ENCODE measurements around the gene SYCP2. TPM values are rescaled to one million over a fixed set of nuclear protein-coding genes. Genes with fewer than 3 reads are reported as not detected.
A peak's percentile ranks its signal among the peaks of the same experiment; 100 is the strongest.

Gene SYCP2
- polyA plus RNA-seq, 1 experiment, result 0.24 TPM

DNA sequence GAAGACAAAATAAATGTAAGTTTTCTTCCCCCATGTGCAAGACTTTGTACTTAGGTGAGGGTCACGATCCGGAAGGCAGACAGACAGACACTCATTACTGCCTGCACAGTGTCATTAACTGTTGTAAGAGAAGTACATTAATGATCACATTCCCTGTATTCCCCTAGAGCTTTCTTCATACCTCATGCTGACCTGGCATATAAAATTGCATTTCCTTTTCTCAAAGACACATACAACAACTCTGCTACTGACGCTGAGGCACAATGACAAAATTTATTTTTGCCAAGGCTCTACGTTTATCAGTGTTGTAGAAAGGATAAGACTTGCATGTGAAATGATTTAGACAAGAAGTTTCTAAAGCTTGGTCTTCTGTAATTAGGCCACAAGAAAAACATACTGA is 3.0 kb upstream of the SYCP2 start:
- Histone ChIP-seq H3K27me3 (ENCODE audit: control insufficient read depth, insufficient read depth, low read length) (no peaks in the 10 kb centered on the region), H3K27ac (ENCODE audit: low read depth, low read length) (no peak overlapping the region), H3K4me3 (ENCODE audit: low read depth, low read length) (no peak overlapping the region), H3K9me3 (ENCODE audit: control insufficient read depth, insufficient read depth, low read length) (peaks cover 13% of the 10 kb centered on the region; the same call in 1 of the 2 replicates)
- DNase-seq (ENCODE audit: low read depth, low spot score), result no peak
- ChIA-PET POLR2A (no interaction called here), CTCF (interaction anchor here (1.0 to 1.4 kb wide), 3 partner anchors 16 to 275 kb away, joined by 3 to 4 read pairs (median 3); no protein-coding TSS in a partner anchor)
- TF ChIP-seq, protein P1, sequence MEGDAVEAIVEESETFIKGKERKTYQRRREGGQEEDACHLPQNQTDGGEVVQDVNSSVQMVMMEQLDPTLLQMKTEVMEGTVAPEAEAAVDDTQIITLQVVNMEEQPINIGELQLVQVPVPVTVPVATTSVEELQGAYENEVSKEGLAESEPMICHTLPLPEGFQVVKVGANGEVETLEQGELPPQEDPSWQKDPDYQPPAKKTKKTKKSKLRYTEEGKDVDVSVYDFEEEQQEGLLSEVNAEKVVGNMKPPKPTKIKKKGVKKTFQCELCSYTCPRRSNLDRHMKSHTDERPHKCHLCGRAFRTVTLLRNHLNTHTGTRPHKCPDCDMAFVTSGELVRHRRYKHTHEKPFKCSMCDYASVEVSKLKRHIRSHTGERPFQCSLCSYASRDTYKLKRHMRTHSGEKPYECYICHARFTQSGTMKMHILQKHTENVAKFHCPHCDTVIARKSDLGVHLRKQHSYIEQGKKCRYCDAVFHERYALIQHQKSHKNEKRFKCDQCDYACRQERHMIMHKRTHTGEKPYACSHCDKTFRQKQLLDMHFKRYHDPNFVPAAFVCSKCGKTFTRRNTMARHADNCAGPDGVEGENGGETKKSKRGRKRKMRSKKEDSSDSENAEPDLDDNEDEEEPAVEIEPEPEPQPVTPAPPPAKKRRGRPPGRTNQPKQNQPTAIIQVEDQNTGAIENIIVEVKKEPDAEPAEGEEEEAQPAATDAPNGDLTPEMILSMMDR (IDR thresholded peaks at IDR 0.05; ENCODE audit: low read depth, low read length), result no peak

DNA sequence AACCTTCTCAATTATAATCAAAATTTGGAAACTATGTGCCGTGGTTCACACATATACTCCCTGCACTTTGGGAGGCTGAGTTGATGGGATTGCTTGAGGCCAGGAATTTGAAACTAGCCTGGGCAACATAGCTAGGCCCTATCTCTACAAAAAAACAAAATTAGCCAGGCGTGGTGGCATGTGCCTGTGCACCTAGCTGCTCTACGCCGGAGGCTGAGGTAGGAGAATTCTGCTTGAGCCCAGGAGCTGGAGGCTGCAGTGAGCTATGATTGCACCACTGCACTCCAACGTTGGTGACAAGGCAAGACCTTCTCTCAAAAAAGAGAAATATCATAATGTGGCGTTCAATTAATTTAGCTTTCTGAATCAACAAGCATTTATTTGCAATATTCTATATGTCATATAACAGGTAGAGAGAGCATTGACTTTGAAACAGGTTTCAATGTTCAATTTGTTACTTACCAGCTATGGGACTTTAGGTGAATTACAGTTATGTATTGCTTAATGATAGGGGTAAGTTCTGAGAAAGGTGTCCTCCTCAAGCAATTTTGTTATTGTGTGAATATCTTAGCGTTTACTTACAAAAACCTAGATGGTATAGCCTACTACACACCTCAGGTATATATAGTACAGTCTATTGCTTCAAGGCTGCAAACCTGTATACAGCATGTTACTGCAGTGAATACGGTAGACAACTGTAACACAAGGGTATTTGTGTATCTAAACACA is 2.2 kb upstream of the SYCP2 start:
- TF ChIP-seq, protein P1 (IDR thresholded peaks at IDR 0.05; ENCODE audit: low read depth, low read length), result no peak
- Histone ChIP-seq H3K4me3 (ENCODE audit: low read depth, low read length) (no peak overlapping the region), H3K27me3 (ENCODE audit: control insufficient read depth, insufficient read depth, low read length) (no peaks in the 10 kb centered on the region), H3K9me3 (ENCODE audit: control insufficient read depth, insufficient read depth, low read length) (peaks cover 13% of the 10 kb centered on the region; the same call in 1 of the 2 replicates), H3K27ac (ENCODE audit: low read depth, low read length) (no peak overlapping the region)
- POLR2A ChIA-PET, result no interaction called here
- no peak for DNase-seq (ENCODE audit: low read depth, low spot score)
- CTCF ChIA-PET, result interaction anchor here (1.3 to 2.5 kb wide), 6 partner anchors 11 to 63 kb away, joined by 4 to 18 read pairs (median 10); no protein-coding TSS in a partner anchor

DNA sequence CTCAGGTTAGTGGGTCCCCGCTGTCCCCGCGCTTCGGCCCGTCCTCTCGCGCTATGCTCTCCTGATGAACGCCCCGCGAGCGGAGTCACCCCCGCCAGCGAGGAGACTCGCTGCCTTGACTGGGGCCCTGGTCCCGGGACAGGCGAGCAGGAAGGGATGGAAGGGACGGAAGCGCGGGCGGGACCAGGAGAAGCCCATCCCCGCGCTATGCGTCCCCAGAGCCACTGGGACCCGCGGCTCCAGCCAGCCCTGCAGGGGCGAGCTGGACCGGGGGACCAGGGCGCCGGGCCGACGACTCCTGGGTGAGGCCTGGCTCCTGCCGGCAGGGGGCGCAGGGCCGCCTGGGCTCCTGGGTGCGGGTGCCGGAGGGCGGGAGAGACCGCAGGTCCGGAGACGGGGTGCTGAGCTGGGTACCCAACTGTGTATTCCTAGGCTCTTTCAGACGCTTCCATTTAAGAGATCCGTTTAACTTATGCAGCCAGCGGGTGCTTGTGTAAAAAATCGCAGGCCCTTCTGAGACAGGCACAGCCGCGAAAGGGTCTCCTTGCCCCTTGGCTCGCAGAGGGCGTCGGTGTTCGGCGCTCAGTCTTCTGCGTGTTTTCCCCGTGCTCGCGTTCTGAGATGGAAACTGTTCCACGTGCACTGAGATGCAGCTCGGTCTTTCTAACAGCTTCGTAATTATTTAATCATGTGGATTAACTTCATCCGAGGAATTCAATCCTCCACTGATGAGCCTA is 580 bp upstream of the SYCP2 start:
- Histone ChIP-seq H3K9me3 (ENCODE audit: control insufficient read depth, insufficient read depth, low read length) (peaks cover 7% of the 10 kb centered on the region; the same call in 1 of the 2 replicates), H3K27ac (ENCODE audit: low read depth, low read length) (no peak overlapping the region), H3K4me3 (ENCODE audit: low read depth, low read length) (peak overlapping the region; percentile 60), H3K27me3 (ENCODE audit: control insufficient read depth, insufficient read depth, low read length) (peaks cover 3% of the 10 kb centered on the region)
- DNase-seq (ENCODE audit: low read depth, low spot score), result no peak
- TF ChIP-seq, protein P1 (IDR thresholded peaks at IDR 0.05; ENCODE audit: low read depth, low read length), result peak; percentile 86
- ChIA-PET POLR2A (no interaction called here), CTCF (interaction anchor here (0.6 to 2.5 kb wide), 39 partner anchors 8 to 1295 kb away, joined by 3 to 18 read pairs (median 4); no protein-coding TSS in a partner anchor)

DNA sequence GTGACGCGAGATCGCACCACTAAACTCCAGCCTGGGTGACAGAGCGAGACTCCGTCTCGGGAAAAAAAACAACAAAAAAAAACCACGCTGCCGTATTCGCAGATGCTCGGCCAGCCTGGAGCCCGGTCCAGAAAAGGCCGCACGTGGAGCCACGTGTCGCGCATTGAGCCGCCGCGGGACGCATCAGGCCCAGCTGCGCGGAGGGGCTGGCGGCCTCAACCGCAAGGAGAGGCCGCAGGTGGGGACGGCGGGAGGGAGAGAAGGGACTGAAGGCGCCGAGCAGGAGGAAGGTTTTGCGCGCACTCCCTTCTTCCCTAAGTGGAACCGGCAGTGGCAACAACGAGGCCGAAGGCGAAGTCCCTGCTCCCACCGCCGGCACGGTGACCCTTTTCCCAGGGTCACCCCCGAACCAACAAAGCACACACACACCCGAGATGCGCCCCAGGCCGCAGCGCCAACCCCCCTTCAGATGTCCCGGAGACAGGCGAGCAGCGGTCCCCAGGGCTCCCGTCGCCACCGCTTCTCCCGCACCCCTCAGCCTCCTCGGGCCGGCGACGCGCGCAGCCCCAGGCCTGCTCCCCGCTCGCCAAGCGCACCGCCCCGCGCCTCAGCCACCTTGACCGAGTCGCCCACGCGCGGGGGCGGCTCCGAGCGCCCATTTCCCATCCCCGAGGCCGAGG is 681 bp downstream of the SYCP2 start:
- H3K27ac ChIP-seq (ENCODE audit: low read depth, low read length), result no peak overlapping the region
- H3K9me3 ChIP-seq (ENCODE audit: control insufficient read depth, insufficient read depth, low read length), result peaks cover 6% of the 10 kb centered on the region; the same call in 1 of the 2 replicates
- POLR2A ChIA-PET, result no interaction called here
- no peak for DNase-seq (ENCODE audit: low read depth, low spot score)
- no peak overlapping the region for H3K4me3 ChIP-seq (ENCODE audit: low read depth, low read length)
- TF ChIP-seq, protein P1 (IDR thresholded peaks at IDR 0.05; ENCODE audit: low read depth, low read length), result no peak
- CTCF ChIA-PET, result interaction anchor here (1.7 to 2.5 kb wide), 2 partner anchors 13 to 173 kb away, joined by 3 to 12 read pairs; no protein-coding TSS in a partner anchor
- H3K27me3 ChIP-seq (ENCODE audit: control insufficient read depth, insufficient read depth, low read length), result peaks cover 5% of the 10 kb centered on the region

All from AG04450 (cell line).